Measurements from ENCODE around the gene EXOC4.

EXOC4 gene

DNA sequence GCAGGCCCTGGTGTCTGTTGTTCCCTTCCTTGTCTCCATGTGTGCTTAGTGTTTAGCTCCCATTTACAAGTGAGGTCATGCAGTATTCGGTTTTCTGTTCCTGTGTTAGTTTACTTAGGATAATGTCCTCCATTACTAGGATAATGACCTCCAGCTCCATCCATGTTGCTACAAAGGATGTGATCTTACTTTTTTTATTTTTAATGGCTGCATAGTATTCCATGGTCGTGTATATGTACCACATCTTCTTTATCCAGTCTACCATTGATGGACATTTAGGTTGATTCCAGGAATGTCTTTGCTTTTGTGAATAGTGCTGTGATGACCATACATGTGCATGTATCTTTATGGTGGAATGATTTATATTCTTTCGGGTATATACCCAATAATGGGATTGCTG is 333.4 kb downstream of the EXOC4 start:
- no peak for TF ChIP-seq EZH2phosphoT487 (IDR thresholded peaks at IDR 0.05; ENCODE audit: borderline replicate concordance)
- TF ChIP-seq, protein P1, sequence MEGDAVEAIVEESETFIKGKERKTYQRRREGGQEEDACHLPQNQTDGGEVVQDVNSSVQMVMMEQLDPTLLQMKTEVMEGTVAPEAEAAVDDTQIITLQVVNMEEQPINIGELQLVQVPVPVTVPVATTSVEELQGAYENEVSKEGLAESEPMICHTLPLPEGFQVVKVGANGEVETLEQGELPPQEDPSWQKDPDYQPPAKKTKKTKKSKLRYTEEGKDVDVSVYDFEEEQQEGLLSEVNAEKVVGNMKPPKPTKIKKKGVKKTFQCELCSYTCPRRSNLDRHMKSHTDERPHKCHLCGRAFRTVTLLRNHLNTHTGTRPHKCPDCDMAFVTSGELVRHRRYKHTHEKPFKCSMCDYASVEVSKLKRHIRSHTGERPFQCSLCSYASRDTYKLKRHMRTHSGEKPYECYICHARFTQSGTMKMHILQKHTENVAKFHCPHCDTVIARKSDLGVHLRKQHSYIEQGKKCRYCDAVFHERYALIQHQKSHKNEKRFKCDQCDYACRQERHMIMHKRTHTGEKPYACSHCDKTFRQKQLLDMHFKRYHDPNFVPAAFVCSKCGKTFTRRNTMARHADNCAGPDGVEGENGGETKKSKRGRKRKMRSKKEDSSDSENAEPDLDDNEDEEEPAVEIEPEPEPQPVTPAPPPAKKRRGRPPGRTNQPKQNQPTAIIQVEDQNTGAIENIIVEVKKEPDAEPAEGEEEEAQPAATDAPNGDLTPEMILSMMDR (conservative IDR thresholded peaks at IDR 0.05; ENCODE audit: low read length) = no peak

DNA sequence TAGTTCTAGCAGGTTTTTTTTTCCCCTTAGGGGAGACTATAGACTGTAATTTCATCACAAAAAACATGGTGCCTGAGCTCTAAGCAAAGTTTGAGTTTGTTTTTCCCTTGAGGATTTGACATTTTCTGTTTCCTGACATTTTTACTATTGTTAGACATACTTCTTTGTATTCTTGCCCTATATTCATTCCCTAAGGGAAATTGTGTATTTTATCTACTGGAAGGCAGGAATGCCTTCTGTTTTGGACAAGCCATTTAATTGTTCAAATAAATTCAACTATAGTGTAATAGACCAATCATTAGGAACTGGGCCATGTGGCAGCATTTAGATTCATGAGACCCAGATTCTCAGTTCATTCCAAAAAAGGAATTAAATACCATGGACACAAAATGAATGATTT is 335.0 kb downstream of the EXOC4 start:
- H2AFZ ChIP-seq (ENCODE audit: low read length) = no peak overlapping the region
- H3K27me3 ChIP-seq (ENCODE audit: insufficient read depth, low read length, poor library complexity, severe bottlenecking) = no peaks in the 10 kb centered on the region
- H3K4me1 ChIP-seq (ENCODE audit: insufficient read depth, low read length, poor library complexity, severe bottlenecking) = peaks cover 27% of the 10 kb centered on the region
- no peak overlapping the region for H3K4me3 ChIP-seq (ENCODE audit: low read length, poor library complexity, severe bottlenecking)
- H3K36me3 ChIP-seq (ENCODE audit: insufficient read depth, low read length) = no peaks in the 10 kb centered on the region
- H3F3A ChIP-seq (ENCODE audit: low read depth) = no peaks in the 10 kb centered on the region
- no peaks in the 10 kb centered on the region for H3K79me2 ChIP-seq (ENCODE audit: insufficient read depth, low read length)
- TF ChIP-seq, protein P1 (conservative IDR thresholded peaks at IDR 0.05; ENCODE audit: low read length) = no peak
- TF ChIP-seq EZH2phosphoT487 (IDR thresholded peaks at IDR 0.05; ENCODE audit: borderline replicate concordance) = no peak
- no peaks in the 10 kb centered on the region for H3K9me2 ChIP-seq (replicated peaks; ENCODE audit: low read depth, low read length)
- H4K20me1 ChIP-seq (ENCODE audit: insufficient read depth, low read length, poor library complexity, severe bottlenecking) = no peaks in the 10 kb centered on the region
- no peaks in the 10 kb centered on the region for H3K9me3 ChIP-seq (ENCODE audit: insufficient read depth, low read depth, low read length)
- H3K9ac ChIP-seq (ENCODE audit: low read depth, low read length, poor library complexity, severe bottlenecking) = no peak overlapping the region
- no peak overlapping the region for H3K4me2 ChIP-seq (ENCODE audit: low read depth, low read length, poor library complexity, severe bottlenecking)

More for the DNA sequence above, 333.4 kb downstream of the EXOC4 start:
- Histone ChIP-seq H3K4me3 (ENCODE audit: low read length, poor library complexity, severe bottlenecking) (no peak overlapping the region), H3K36me3 (ENCODE audit: insufficient read depth, low read length) (no peaks in the 10 kb centered on the region), H2AFZ (ENCODE audit: low read length) (no peak overlapping the region), H3F3A (ENCODE audit: low read depth) (no peaks in the 10 kb centered on the region), H4K20me1 (ENCODE audit: insufficient read depth, low read length, poor library complexity, severe bottlenecking) (no peaks in the 10 kb centered on the region), H3K27me3 (ENCODE audit: insufficient read depth, low read length, poor library complexity, severe bottlenecking) (no peaks in the 10 kb centered on the region), H3K4me2 (ENCODE audit: low read depth, low read length, poor library complexity, severe bottlenecking) (no peak overlapping the region), H3K9ac (ENCODE audit: low read depth, low read length, poor library complexity, severe bottlenecking) (no peak overlapping the region), H3K79me2 (ENCODE audit: insufficient read depth, low read length) (no peaks in the 10 kb centered on the region), H3K9me3 (ENCODE audit: insufficient read depth, low read depth, low read length) (no peaks in the 10 kb centered on the region), H3K9me2 (replicated peaks; ENCODE audit: low read depth, low read length) (no peaks in the 10 kb centered on the region), H3K4me1 (ENCODE audit: insufficient read depth, low read length, poor library complexity, severe bottlenecking) (peaks cover 27% of the 10 kb centered on the region)

DNA sequence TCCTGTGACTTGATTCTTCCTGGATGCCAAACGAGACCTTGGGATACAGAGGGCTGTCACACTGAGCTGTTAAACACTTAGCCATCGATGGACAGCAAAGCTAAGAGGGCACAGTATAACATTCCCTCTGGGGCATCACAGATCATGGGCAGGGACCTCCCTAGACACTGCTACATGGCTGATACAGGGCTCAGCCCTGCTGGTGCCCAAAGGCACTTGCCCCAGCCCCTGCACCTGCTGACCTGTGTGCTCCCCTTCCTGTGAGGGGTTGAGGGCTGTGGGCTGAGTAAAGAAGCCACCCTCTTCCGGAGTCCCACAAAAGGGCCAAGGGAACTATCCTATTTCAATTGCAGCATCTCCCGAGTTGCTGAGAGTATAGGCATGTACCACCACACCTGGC is 337.9 kb downstream of the EXOC4 start:
- no peaks in the 10 kb centered on the region for H3F3A ChIP-seq (ENCODE audit: low read depth)
- no peaks in the 10 kb centered on the region for H3K79me2 ChIP-seq (ENCODE audit: insufficient read depth, low read length)
- TF ChIP-seq, protein P1 (conservative IDR thresholded peaks at IDR 0.05; ENCODE audit: low read length) = no peak
- TF ChIP-seq EZH2phosphoT487 (IDR thresholded peaks at IDR 0.05; ENCODE audit: borderline replicate concordance) = no peak
- no peaks in the 10 kb centered on the region for H4K20me1 ChIP-seq (ENCODE audit: insufficient read depth, low read length, poor library complexity, severe bottlenecking)
- no peaks in the 10 kb centered on the region for H3K27me3 ChIP-seq (ENCODE audit: insufficient read depth, low read length, poor library complexity, severe bottlenecking)
- H3K4me1 ChIP-seq (ENCODE audit: insufficient read depth, low read length, poor library complexity, severe bottlenecking) = peaks cover 13% of the 10 kb centered on the region
- no peak overlapping the region for H3K4me2 ChIP-seq (ENCODE audit: low read depth, low read length, poor library complexity, severe bottlenecking)
- H3K9me3 ChIP-seq (ENCODE audit: insufficient read depth, low read depth, low read length) = no peaks in the 10 kb centered on the region
- no peak overlapping the region for H3K4me3 ChIP-seq (ENCODE audit: low read length, poor library complexity, severe bottlenecking)
- no peak overlapping the region for H2AFZ ChIP-seq (ENCODE audit: low read length)
- H3K9me2 ChIP-seq (replicated peaks; ENCODE audit: low read depth, low read length) = no peaks in the 10 kb centered on the region
- H3K36me3 ChIP-seq (ENCODE audit: insufficient read depth, low read length) = no peaks in the 10 kb centered on the region
- H3K9ac ChIP-seq (ENCODE audit: low read depth, low read length, poor library complexity, severe bottlenecking) = no peak overlapping the region
